H9 (cell line): ENCODE data around the gene CYP27A1. TPM values are rescaled to one million over a fixed set of nuclear protein-coding genes. Genes with fewer than 3 reads are reported as not detected.

Experiments used
- DNase-seq: peaks from one replicate; pipeline ENCODE4 v3.0.0-alpha.2; 2017
- H2AFZ ChIP-seq: one replicate; pipeline ENCODE4 v1.6.1; 2013; ENCODE audit warnings: mild to moderate bottlenecking, low read length, control low read depth, moderate library complexity
- H2AK5ac ChIP-seq: 2 replicates; pipeline ENCODE4 v1.6.1; 2013; ENCODE audit warnings: low read length, control low read depth, mixed read lengths; ENCODE audit not compliant: insufficient read length
- H2BK120ac ChIP-seq: one replicate; pipeline ENCODE4 v1.6.1; 2013; ENCODE audit warnings: low read depth, mild to moderate bottlenecking, low read length, control low read depth, inconsistent platforms; ENCODE audit not compliant: poor library complexity, severe bottlenecking
- H2BK12ac ChIP-seq: 2 replicates; pipeline ENCODE4 v1.6.1; 2013; ENCODE audit warnings: low read length, control low read depth, mixed read lengths, low read depth; ENCODE audit not compliant: insufficient read length
- H2BK15ac ChIP-seq: 2 replicates; pipeline ENCODE4 v1.6.1; 2013; ENCODE audit warnings: low read depth, low read length, control low read depth
- H2BK20ac ChIP-seq: one replicate; pipeline ENCODE4 v1.6.1; 2013; ENCODE audit warnings: low read depth, mild to moderate bottlenecking, low read length, control low read depth, inconsistent platforms; ENCODE audit not compliant: poor library complexity, severe bottlenecking
- H2BK5ac ChIP-seq: 2 replicates; pipeline ENCODE4 v1.6.1; 2013; ENCODE audit warnings: low read length, control low read depth, mixed read lengths; ENCODE audit not compliant: insufficient read length
- H3K14ac ChIP-seq: 2 replicates; pipeline ENCODE4 v1.6.1; 2013; ENCODE audit warnings: low read length, control low read depth; ENCODE audit not compliant: insufficient read depth
- H3K18ac ChIP-seq: 2 replicates; pipeline ENCODE4 v1.6.1; 2013; ENCODE audit warnings: low read depth, mild to moderate bottlenecking, mixed read lengths, low read length, control low read depth; ENCODE audit not compliant: insufficient read length
- H3K23ac ChIP-seq: 2 replicates; pipeline ENCODE4 v1.6.1; 2013; ENCODE audit warnings: low read length, control low read depth, mixed read lengths, low read depth; ENCODE audit not compliant: insufficient read length
- H3K23me2 ChIP-seq: 2 replicates; pipeline ENCODE4 v1.6.1; 2013; ENCODE audit warnings: low read depth, mild to moderate bottlenecking, mixed read lengths, low read length, control low read depth; ENCODE audit not compliant: insufficient read length, poor library complexity, severe bottlenecking
- H3K27ac ChIP-seq: 2 replicates; pipeline ENCODE4 v1.5.1; 2013; ENCODE audit warnings: low read length, control low read depth, mixed read lengths, low read depth; ENCODE audit not compliant: insufficient read length
- H3K27me3 ChIP-seq: 2 replicates; pipeline ENCODE4 v1.6.1; 2013; ENCODE audit warnings: low read length, control low read depth, inconsistent platforms; ENCODE audit not compliant: insufficient read depth
- H3K4ac ChIP-seq: 2 replicates; pipeline ENCODE4 v1.6.1; 2013; ENCODE audit warnings: low read depth, mild to moderate bottlenecking, control low read depth, inconsistent platforms, low read length, moderate library complexity
- H3K4me1 ChIP-seq: 2 replicates; pipeline ENCODE4 v1.6.1; 2013; ENCODE audit warnings: low read length, control low read depth, inconsistent platforms; ENCODE audit not compliant: insufficient read depth
- H3K4me2 ChIP-seq: 2 replicates; pipeline ENCODE4 v1.6.1; 2013; ENCODE audit warnings: low read length, control low read depth, mixed read lengths; ENCODE audit not compliant: insufficient read length, insufficient read depth
- H3K56ac ChIP-seq: 2 replicates; pipeline ENCODE4 v1.6.1; 2013; ENCODE audit warnings: low read depth, mild to moderate bottlenecking, mixed read lengths, low read length, control low read depth; ENCODE audit not compliant: insufficient read length
- H3K79me1 ChIP-seq: 2 replicates; pipeline ENCODE4 v1.6.1; 2013; ENCODE audit warnings: low read depth, mild to moderate bottlenecking, moderate library complexity, low read length, control low read depth, inconsistent platforms; ENCODE audit not compliant: insufficient read depth, poor library complexity, severe bottlenecking
- H3K79me2 ChIP-seq: 2 replicates; pipeline ENCODE4 v1.6.1; 2013; ENCODE audit warnings: low read length, control low read depth, inconsistent platforms; ENCODE audit not compliant: insufficient read depth
- H3K9ac ChIP-seq: 2 replicates; pipeline ENCODE4 v1.6.1; 2013; ENCODE audit warnings: low read length, control low read depth, mixed read lengths; ENCODE audit not compliant: insufficient read length; ENCODE audit errors: extremely low read depth
- H3K9me3 ChIP-seq: one replicate; pipeline ENCODE4 v1.6.1; 2013; ENCODE audit warnings: low read depth, low read length, inconsistent platforms; ENCODE audit not compliant: control insufficient read depth
- H3T11ph ChIP-seq: one replicate; pipeline ENCODE4 v1.6.1; 2013; ENCODE audit warnings: mild to moderate bottlenecking, low read length, control low read depth, inconsistent platforms
- H4K20me1 ChIP-seq: one replicate; pipeline ENCODE4 v1.6.1; 2013; ENCODE audit not compliant: control insufficient read depth, insufficient read length, insufficient read depth
- H4K5ac ChIP-seq: 2 replicates; pipeline ENCODE4 v1.6.1; 2013; ENCODE audit warnings: low read depth, mild to moderate bottlenecking, mixed read lengths, low read length, control low read depth; ENCODE audit not compliant: insufficient read length
- H4K8ac ChIP-seq: replicated peaks from 2 replicates; pipeline ENCODE4 v1.6.1; 2013; ENCODE audit warnings: low read length, control low read depth, mixed read lengths, low read depth; ENCODE audit not compliant: insufficient read length
- H4K91ac ChIP-seq: 2 replicates; pipeline ENCODE4 v1.6.1; 2013; ENCODE audit warnings: low read depth, mild to moderate bottlenecking, moderate library complexity, mixed read lengths, low read length, control low read depth; ENCODE audit not compliant: insufficient read length
- H3K27ac Mint-ChIP-seq, 3 experiments: 2 replicates in 2 of 3; 3 replicates in 1 of 3; pipeline ENCODE4 v1.8.0; 2020 to 2021; ENCODE audit warnings: mixed read lengths in 3 of 3, mild to moderate bottlenecking in 1 of 3, moderate library complexity in 1 of 3
- H3K27me3 Mint-ChIP-seq: 2 replicates; pipeline ENCODE4 v1.8.0; 2021; ENCODE audit warnings: low read depth, mild to moderate bottlenecking, moderate library complexity, mixed read lengths
- H3K36me3 Mint-ChIP-seq, 3 experiments: 2 replicates in 2 of 3; 3 replicates in 1 of 3; pipeline ENCODE4 v1.8.0; 2020 to 2021; ENCODE audit warnings: low read depth in 3 of 3, mixed read lengths in 3 of 3; ENCODE audit not compliant: insufficient read depth in 1 of 3
- H3K4me1 Mint-ChIP-seq, 2 experiments: 2 replicates each; pipeline ENCODE4 v1.8.0; 2020; ENCODE audit warnings: mixed read lengths in 2 of 2
- H3K4me3 Mint-ChIP-seq, 2 experiments: 2 replicates in 1 of 2; 3 replicates in 1 of 2; pipeline ENCODE4 v1.8.0; 2020 to 2021; ENCODE audit warnings: mild to moderate bottlenecking in 2 of 2, mixed read lengths in 2 of 2, moderate library complexity in 1 of 2
- H3K9me3 Mint-ChIP-seq, 2 experiments: 2 replicates in 1 of 2; 3 replicates in 1 of 2; pipeline ENCODE4 v1.8.0; 2020; ENCODE audit warnings: mild to moderate bottlenecking in 2 of 2, mixed read lengths in 2 of 2, moderate library complexity in 1 of 2
- CTCF ChIP-seq: fragments of 200-600 bp; sonication (generic); conservative IDR thresholded peaks from 3 replicates; pipeline ENCODE4 v1.8.0; 2021; ENCODE audit warnings: antibody characterized with exemption, mild to moderate bottlenecking
- WGBS: extraction: QIAGEN DNeasy Blood & Tissue Kit; methylation state at CpG from one replicate; pipeline ENCODE4 v1.1.7; 2013; ENCODE audit warnings: missing lambda C conversion rate, low lambda C conversion rate, mixed read lengths; ENCODE audit not compliant: insufficient read length; ENCODE audit errors: extremely low coverage; 5-methylcytosine and 5-hydroxymethylcytosine counted together
- total RNA-seq: library from RNA; stranded (reverse); gene quantifications from 2 replicates; pipeline ENCODE4 v1.2.1, GENCODE V29; 2021

CYP27A1 gene
- total RNA-seq, 1 experiment from 2014 or later = 3.1 TPM

DNA sequence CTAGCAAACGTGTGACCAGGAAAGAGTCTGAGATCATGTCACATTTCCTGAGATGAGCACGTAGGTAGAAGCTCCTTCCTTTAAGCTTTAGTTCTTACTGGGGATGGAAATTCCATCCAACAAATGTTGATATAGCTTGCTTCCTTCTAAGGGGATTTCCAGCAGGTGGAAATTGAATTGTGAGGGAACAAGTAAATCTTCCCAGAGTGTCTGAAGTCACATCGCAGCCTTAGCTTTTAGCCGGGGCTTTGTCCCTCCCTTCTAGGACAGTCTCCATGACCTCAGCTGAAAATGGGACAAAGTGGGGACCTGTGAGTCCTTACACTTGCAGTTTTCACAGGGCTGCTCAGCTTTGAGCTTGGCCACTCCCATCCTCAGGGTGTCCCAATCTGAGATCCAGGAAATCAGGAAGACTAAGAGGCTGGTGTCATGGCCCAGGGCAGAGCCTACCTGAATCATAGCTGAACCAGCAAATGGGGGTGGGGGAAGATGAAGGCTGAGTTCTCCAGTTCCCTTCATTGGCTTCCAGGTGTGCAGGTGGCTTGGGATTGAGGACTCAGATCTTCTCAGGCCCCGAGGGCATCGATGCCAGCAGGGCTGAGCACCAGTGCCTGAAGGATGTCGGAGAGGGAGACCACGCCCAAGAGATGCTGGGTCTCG lies 41.4 kb downstream of the CYP27A1 start:
- H3K56ac ChIP-seq = no peak overlapping the region
- no peak overlapping the region for H3T11ph ChIP-seq
- no peaks in the 10 kb centered on the region for H3K27me3 ChIP-seq
- Mint-ChIP-seq H3K27me3 (peaks cover 7% of the 10 kb centered on the region), H3K4me3 (no peak overlapping the region), H3K36me3 (no peaks in the 10 kb centered on the region; a peak in 1 of 7 replicates), H3K4me1 (peaks cover 9 to 13% of the 10 kb centered on the region in 2 experiments), H3K27ac (no peak overlapping the region; a peak in 1 of 7 replicates), H3K9me3 (no peaks in the 10 kb centered on the region)
- H3K14ac ChIP-seq = no peak overlapping the region
- H3K79me2 ChIP-seq = no peaks in the 10 kb centered on the region
- H3K4me2 ChIP-seq = no peak overlapping the region
- WGBS = no CpG with 5 or more reads among the region's 9 CpGs
- no peak overlapping the region for H3K4ac ChIP-seq
- no peak overlapping the region for H2BK15ac ChIP-seq
- no peak overlapping the region for H2BK5ac ChIP-seq
- H3K4me1 ChIP-seq = no peaks in the 10 kb centered on the region
- H3K9ac ChIP-seq = no peak overlapping the region
- H2BK12ac ChIP-seq = no peak overlapping the region
- H3K23ac ChIP-seq = no peak overlapping the region
- H2AFZ ChIP-seq = no peak overlapping the region
- no peak overlapping the region for H3K27ac ChIP-seq
- H3K9me3 ChIP-seq = no peaks in the 10 kb centered on the region
- TF ChIP-seq CTCF = no peak
- H2AK5ac ChIP-seq = no peak overlapping the region
- no peak overlapping the region for H2BK20ac ChIP-seq
- H2BK120ac ChIP-seq = no peak overlapping the region
- no peak overlapping the region for H4K5ac ChIP-seq
- H3K18ac ChIP-seq = no peak overlapping the region
- H3K79me1 ChIP-seq = no peaks in the 10 kb centered on the region
- no peak for DNase-seq
- H3K23me2 ChIP-seq = no peaks in the 10 kb centered on the region
- no peak overlapping the region for H4K91ac ChIP-seq
- no peaks in the 10 kb centered on the region for H4K20me1 ChIP-seq
- H4K8ac ChIP-seq = no peak overlapping the region
